ENCODE data around the gene STAT5B. TPM values are rescaled to one million over a fixed set of nuclear protein-coding genes. Genes with fewer than 3 reads are reported as not detected.

The STAT5B gene
- total RNA-seq, 2 donors from 2014 or later = 35.7 to 51.4 TPM

DNA sequence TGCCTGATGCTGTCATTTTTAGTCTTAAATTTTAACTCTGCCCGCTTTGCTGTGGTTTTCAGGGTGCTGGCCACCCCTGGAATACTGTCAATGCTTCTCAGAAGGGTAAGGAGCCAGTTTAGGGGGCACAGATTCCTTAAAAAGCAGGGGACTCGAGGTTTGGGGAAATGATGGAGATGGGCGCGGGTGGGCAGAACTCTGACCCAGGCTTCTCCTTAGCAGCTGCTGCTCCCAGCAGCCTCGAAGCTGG, 35.8 kb upstream of the STAT5B start:
- Mint-ChIP-seq H3K9me3 (no peaks in the 10 kb centered on the region), H3K27me3 (ENCODE audit: insufficient read depth) (peaks cover 1% of the 10 kb centered on the region), H3K36me3 (ENCODE audit: low read depth) (peaks cover 10% of the 10 kb centered on the region), H3K4me1 (peaks cover 25% of the 10 kb centered on the region), H3K27ac (no peak overlapping the region), H3K4me3 (no peak overlapping the region)
- no peak overlapping the region for H3K9ac ChIP-seq (ENCODE audit: extremely low read depth, low read length, poor library complexity, severe bottlenecking)
- no peaks in the 10 kb centered on the region for H3K27me3 ChIP-seq (ENCODE audit: control insufficient read depth, insufficient read depth, low read length, poor library complexity, severe bottlenecking)
- WGBS, 2 experiments (ENCODE audit: insufficient coverage in 1 of 2, insufficient read length in 1 of 2) = 48 to 75% methylated on average over 4 to 5 of the region's 5 CpGs
- no peaks in the 10 kb centered on the region for H3K9me3 ChIP-seq (ENCODE audit: control insufficient read depth, low read length)
- H3K36me3 ChIP-seq (ENCODE audit: control insufficient read depth, insufficient read depth, low read length) = peaks cover 5% of the 10 kb centered on the region
- H3K4me1 ChIP-seq (ENCODE audit: control insufficient read depth, insufficient read depth, low read length) = no peaks in the 10 kb centered on the region
- TF ChIP-seq, protein P1, sequence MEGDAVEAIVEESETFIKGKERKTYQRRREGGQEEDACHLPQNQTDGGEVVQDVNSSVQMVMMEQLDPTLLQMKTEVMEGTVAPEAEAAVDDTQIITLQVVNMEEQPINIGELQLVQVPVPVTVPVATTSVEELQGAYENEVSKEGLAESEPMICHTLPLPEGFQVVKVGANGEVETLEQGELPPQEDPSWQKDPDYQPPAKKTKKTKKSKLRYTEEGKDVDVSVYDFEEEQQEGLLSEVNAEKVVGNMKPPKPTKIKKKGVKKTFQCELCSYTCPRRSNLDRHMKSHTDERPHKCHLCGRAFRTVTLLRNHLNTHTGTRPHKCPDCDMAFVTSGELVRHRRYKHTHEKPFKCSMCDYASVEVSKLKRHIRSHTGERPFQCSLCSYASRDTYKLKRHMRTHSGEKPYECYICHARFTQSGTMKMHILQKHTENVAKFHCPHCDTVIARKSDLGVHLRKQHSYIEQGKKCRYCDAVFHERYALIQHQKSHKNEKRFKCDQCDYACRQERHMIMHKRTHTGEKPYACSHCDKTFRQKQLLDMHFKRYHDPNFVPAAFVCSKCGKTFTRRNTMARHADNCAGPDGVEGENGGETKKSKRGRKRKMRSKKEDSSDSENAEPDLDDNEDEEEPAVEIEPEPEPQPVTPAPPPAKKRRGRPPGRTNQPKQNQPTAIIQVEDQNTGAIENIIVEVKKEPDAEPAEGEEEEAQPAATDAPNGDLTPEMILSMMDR (conservative IDR thresholded peaks at IDR 0.05) = no peak
- H3K4me3 ChIP-seq (ENCODE audit: low read length) = no peak overlapping the region
- DNase-seq = no peak
- no peak overlapping the region for H3K27ac ChIP-seq (ENCODE audit: low read depth, low read length)

DNA sequence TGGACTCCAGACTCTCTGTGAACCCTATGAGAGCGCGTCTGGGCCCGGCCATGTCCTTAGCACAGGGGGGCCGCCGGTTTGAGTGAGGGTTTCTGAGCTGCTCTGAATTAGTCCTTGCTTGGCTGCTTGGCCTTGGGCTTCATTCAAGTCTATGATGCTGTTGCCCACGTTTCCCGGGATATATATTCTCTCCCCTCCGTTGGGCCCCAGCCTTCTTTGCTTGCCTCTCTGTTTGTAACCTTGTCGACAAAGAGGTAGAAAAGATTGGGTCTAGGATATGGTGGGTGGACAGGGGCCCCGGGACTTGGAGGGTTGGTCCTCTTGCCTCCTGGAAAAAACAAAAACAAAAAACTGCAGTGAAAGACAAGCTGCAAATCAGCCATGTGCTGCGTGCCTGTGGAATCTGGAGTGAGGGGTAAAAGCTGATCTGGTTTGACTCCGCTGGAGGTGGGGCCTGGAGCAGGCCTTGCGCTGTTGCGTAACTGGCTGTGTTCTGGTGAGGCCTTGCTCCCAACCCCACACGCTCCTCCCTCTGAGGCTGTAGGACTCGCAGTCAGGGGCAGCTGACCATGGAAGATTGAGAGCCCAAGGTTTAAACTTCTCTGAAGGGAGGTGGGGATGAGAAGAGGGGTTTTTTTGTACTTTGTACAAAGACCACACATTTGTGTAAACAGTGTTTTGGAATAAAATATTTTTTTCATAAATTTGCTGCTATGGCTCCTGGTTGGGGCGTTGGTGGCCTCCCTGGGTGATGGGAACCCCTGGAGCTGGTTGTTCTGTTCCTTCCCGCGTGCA, 35.2 kb upstream of the STAT5B start:
- Mint-ChIP-seq H3K27me3 (ENCODE audit: insufficient read depth) (peaks cover 1% of the 10 kb centered on the region), H3K4me3 (no peak overlapping the region), H3K9me3 (no peaks in the 10 kb centered on the region), H3K4me1 (peaks cover 25% of the 10 kb centered on the region), H3K36me3 (ENCODE audit: low read depth) (peaks cover 5% of the 10 kb centered on the region), H3K27ac (no peak overlapping the region)
- Histone ChIP-seq H3K36me3 (ENCODE audit: control insufficient read depth, insufficient read depth, low read length) (peaks cover 5% of the 10 kb centered on the region), H3K4me3 (ENCODE audit: low read length) (no peak overlapping the region), H3K9me3 (ENCODE audit: control insufficient read depth, low read length) (no peaks in the 10 kb centered on the region), H3K4me1 (ENCODE audit: control insufficient read depth, insufficient read depth, low read length) (no peaks in the 10 kb centered on the region), H3K27me3 (ENCODE audit: control insufficient read depth, insufficient read depth, low read length, poor library complexity, severe bottlenecking) (no peaks in the 10 kb centered on the region), H3K27ac (ENCODE audit: low read depth, low read length) (peak overlapping the region; percentile 47), H3K9ac (ENCODE audit: extremely low read depth, low read length, poor library complexity, severe bottlenecking) (no peak overlapping the region)
- DNase-seq = no peak
- 89 to 91% methylated on average over 12 to 19 of the region's 19 CpGs for WGBS, 2 experiments (ENCODE audit: insufficient coverage in 1 of 2, insufficient read length in 1 of 2)
- TF ChIP-seq, protein P1 (conservative IDR thresholded peaks at IDR 0.05) = no peak

DNA sequence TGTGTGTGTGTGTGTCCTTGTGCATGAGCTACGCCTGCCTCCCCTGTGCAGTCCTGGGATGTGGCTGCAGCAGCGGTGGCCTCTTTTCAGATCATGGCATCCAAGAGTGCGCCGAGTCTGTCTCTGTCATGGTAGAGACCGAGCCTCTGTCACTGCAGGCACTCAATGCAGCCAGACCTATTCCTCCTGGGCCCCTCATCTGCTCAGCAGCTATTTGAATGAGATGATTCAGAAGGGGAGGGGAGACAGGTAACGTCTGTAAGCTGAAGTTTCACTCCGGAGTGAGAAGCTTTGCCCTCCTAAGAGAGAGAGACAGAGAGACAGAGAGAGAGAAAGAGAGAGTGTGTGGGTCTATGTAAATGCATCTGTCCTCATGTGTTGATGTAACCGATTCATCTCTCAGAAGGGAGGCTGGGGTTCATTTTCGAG, 34.6 kb upstream of the STAT5B start:
- H3K4me1 ChIP-seq (ENCODE audit: control insufficient read depth, insufficient read depth, low read length) = no peaks in the 10 kb centered on the region
- H3K27ac Mint-ChIP-seq = no peak overlapping the region
- TF ChIP-seq, protein P1 (conservative IDR thresholded peaks at IDR 0.05) = no peak
- peak overlapping the region; percentile 47 for H3K27ac ChIP-seq (ENCODE audit: low read depth, low read length)
- no peak overlapping the region for H3K9ac ChIP-seq (ENCODE audit: extremely low read depth, low read length, poor library complexity, severe bottlenecking)
- H3K9me3 ChIP-seq (ENCODE audit: control insufficient read depth, low read length) = no peaks in the 10 kb centered on the region
- no peaks in the 10 kb centered on the region for H3K9me3 Mint-ChIP-seq
- no peaks in the 10 kb centered on the region for H3K27me3 ChIP-seq (ENCODE audit: control insufficient read depth, insufficient read depth, low read length, poor library complexity, severe bottlenecking)
- H3K4me3 ChIP-seq (ENCODE audit: low read length) = no peak overlapping the region
- WGBS, 2 experiments (ENCODE audit: insufficient coverage in 1 of 2, insufficient read length in 1 of 2) = 85 to 86% methylated on average over 8 to 9 of the region's 9 CpGs
- H3K4me1 Mint-ChIP-seq = peaks cover 23% of the 10 kb centered on the region
- no peak for DNase-seq
- H3K27me3 Mint-ChIP-seq (ENCODE audit: insufficient read depth) = peaks cover 1% of the 10 kb centered on the region
- no peak overlapping the region for H3K4me3 Mint-ChIP-seq
- peaks cover 5% of the 10 kb centered on the region for H3K36me3 Mint-ChIP-seq (ENCODE audit: low read depth)
- H3K36me3 ChIP-seq (ENCODE audit: control insufficient read depth, insufficient read depth, low read length) = peaks cover 5% of the 10 kb centered on the region

Data from endodermal cell (in vitro differentiated cells).